Activated T-helper 1 cell treated with Interleukin-2 at 50 U/mL for 16 hours (primary cell): ENCODE results near the gene LRRC4C.

ENCODE experiments used
- DNase-seq: peaks from one replicate; pipeline ENCODE4 v3.0.0-alpha.2; 2020; ENCODE audit warnings: low read depth

The LRRC4C gene

GRCh38 chr11:41116970-41117369 is 342.5 kb downstream of the LRRC4C start:
- DNase-seq = no peak

- DNase-seq = no peak
Measured at GRCh38 chr11:41115066-41115465, 344.4 kb downstream of the LRRC4C start.

GRCh38 chr11:41113160-41113559 is 346.3 kb downstream of the LRRC4C start:
- DNase-seq = no peak

GRCh38 chr11:41110527-41110926 is 348.9 kb downstream of the LRRC4C start:
- DNase-seq = no peak

- no peak for DNase-seq
Measured at GRCh38 chr11:41102471-41102870, 357.0 kb downstream of the LRRC4C start.

- no peak for DNase-seq
Measured at GRCh38 chr11:41099654-41100053, 359.8 kb downstream of the LRRC4C start.

GRCh38 chr11:41085123-41085522 is 374.3 kb downstream of the LRRC4C start:
- no peak for DNase-seq

- no peak for DNase-seq
Measured at GRCh38 chr11:41081756-41082285, 377.6 kb downstream of the LRRC4C start.

GRCh38 chr11:41074318-41074717 is 385.1 kb downstream of the LRRC4C start:
- no peak for DNase-seq

GRCh38 chr11:41065432-41065831 is 394.0 kb downstream of the LRRC4C start:
- DNase-seq = no peak

- DNase-seq = no peak
Measured at GRCh38 chr11:41058138-41058537, 401.3 kb downstream of the LRRC4C start.

GRCh38 chr11:41056892-41057569 is 402.4 kb downstream of the LRRC4C start:
- no peak for DNase-seq

- DNase-seq = no peak
Measured at GRCh38 chr11:41053894-41054293, 405.6 kb downstream of the LRRC4C start.

GRCh38 chr11:41051919-41052635 is 407.4 kb downstream of the LRRC4C start:
- no peak for DNase-seq

- no peak for DNase-seq
Measured at GRCh38 chr11:41050791-41051190, 408.7 kb downstream of the LRRC4C start.

GRCh38 chr11:41047229-41047628 is 412.2 kb downstream of the LRRC4C start:
- DNase-seq = no peak

GRCh38 chr11:41045266-41045665 is 414.2 kb downstream of the LRRC4C start:
- DNase-seq = no peak

GRCh38 chr11:41044747-41045146 is 414.7 kb downstream of the LRRC4C start:
- no peak for DNase-seq

- no peak for DNase-seq
Measured at GRCh38 chr11:41042688-41043087, 416.8 kb downstream of the LRRC4C start.

GRCh38 chr11:41040474-41040873 is 419.0 kb downstream of the LRRC4C start:
- DNase-seq = no peak

- DNase-seq = no peak
Measured at GRCh38 chr11:41039592-41039991, 419.9 kb downstream of the LRRC4C start.

- no peak for DNase-seq
Measured at GRCh38 chr11:41031551-41032060, 427.8 kb downstream of the LRRC4C start.

GRCh38 chr11:41020259-41020658 is 439.2 kb downstream of the LRRC4C start:
- no peak for DNase-seq
